Muscle layer of colon (tissue), 2 donors: ENCODE data around the gene KCNIP2.

ENCODE experiments used
- H3K27ac ChIP-seq: one replicate; pipeline ENCODE4 v1.7.0; 2013; ENCODE audit warnings: low read depth, mild to moderate bottlenecking, low read length, moderate library complexity
- H3K27me3 ChIP-seq, 2 donors: one replicate each; pipeline ENCODE4 v1.7.0; 2013; ENCODE audit warnings: low read length in 2 of 2, mild to moderate bottlenecking in 2 of 2; ENCODE audit not compliant: insufficient read depth in 2 of 2, control insufficient read depth in 1 of 2
- H3K36me3 ChIP-seq: one replicate; pipeline ENCODE4 v1.7.0; 2013; ENCODE audit warnings: mild to moderate bottlenecking, low read length; ENCODE audit not compliant: insufficient read depth
- H3K4me1 ChIP-seq: one replicate; pipeline ENCODE4 v1.7.0; 2013; ENCODE audit warnings: mild to moderate bottlenecking, low read length; ENCODE audit not compliant: insufficient read depth
- H3K4me3 ChIP-seq, 2 donors: one replicate each; pipeline ENCODE4 v1.7.0; 2013; ENCODE audit warnings: low read length in 2 of 2, low read depth in 1 of 2, mild to moderate bottlenecking in 1 of 2, moderate library complexity in 1 of 2
- H3K9ac ChIP-seq: one replicate; pipeline ENCODE4 v1.7.0; 2013; ENCODE audit warnings: low read length
- H3K9me3 ChIP-seq: one replicate; pipeline ENCODE4 v1.7.0; 2013; ENCODE audit warnings: mild to moderate bottlenecking, low read length
- donor health status: abdominal sarcoma.
- donor health status: Adenocarcinoma of cecum.

Gene KCNIP2

GRCh38 chr10:101778781-101779543, 64.6 kb downstream of the KCNIP2 start:
- H3K36me3 ChIP-seq: peaks cover 2% of the 10 kb centered on the region
- H3K4me1 ChIP-seq: peaks cover 37% of the 10 kb centered on the region
- peak overlapping the region; percentile 29 to 58 for H3K4me3 ChIP-seq
- H3K27me3 ChIP-seq: peaks cover 33 to 62% of the 10 kb centered on the region in 2 donors
- H3K27ac ChIP-seq: no peak overlapping the region
- no peaks in the 10 kb centered on the region for H3K9me3 ChIP-seq
- no peak overlapping the region for H3K9ac ChIP-seq

- Histone ChIP-seq H3K4me1 (peaks cover 31% of the 10 kb centered on the region), H3K36me3 (no peaks in the 10 kb centered on the region), H3K27me3 (peaks cover 40 to 69% of the 10 kb centered on the region in 2 donors), H3K4me3 (no peak overlapping the region), H3K27ac (no peak overlapping the region), H3K9ac (no peak overlapping the region), H3K9me3 (no peaks in the 10 kb centered on the region)
These were observed 65.3 kb downstream of the KCNIP2 start for GRCh38 chr10:101778151-101778780.

GRCh38 chr10:101777619-101778145, 65.9 kb downstream of the KCNIP2 start:
- Histone ChIP-seq H3K9me3 (no peaks in the 10 kb centered on the region), H3K4me3 (no peak overlapping the region), H3K9ac (no peak overlapping the region), H3K27ac (no peak overlapping the region), H3K36me3 (no peaks in the 10 kb centered on the region), H3K27me3 (peaks cover 45 to 75% of the 10 kb centered on the region in 2 donors), H3K4me1 (peaks cover 29% of the 10 kb centered on the region)

GRCh38 chr10:101776161-101776817, 67.3 kb downstream of the KCNIP2 start:
- peaks cover 59 to 89% of the 10 kb centered on the region in 2 donors for H3K27me3 ChIP-seq
- H3K27ac ChIP-seq: no peak overlapping the region
- no peak overlapping the region for H3K9ac ChIP-seq
- H3K4me3 ChIP-seq: no peak overlapping the region
- H3K36me3 ChIP-seq: no peaks in the 10 kb centered on the region
- H3K4me1 ChIP-seq: peaks cover 17% of the 10 kb centered on the region
- no peaks in the 10 kb centered on the region for H3K9me3 ChIP-seq
